ENCODE data around the gene PARP3. TPM values are rescaled to one million over a fixed set of nuclear protein-coding genes. Genes with fewer than 3 reads are reported as not detected.

Gene PARP3
- total and polyA plus RNA-seq, 9 of the 15 experiments (the other 6 are each of a cell fraction or from before 2014, with no cell fraction given): 0.46 to 6.6 (median 4.5) TPM

DNA sequence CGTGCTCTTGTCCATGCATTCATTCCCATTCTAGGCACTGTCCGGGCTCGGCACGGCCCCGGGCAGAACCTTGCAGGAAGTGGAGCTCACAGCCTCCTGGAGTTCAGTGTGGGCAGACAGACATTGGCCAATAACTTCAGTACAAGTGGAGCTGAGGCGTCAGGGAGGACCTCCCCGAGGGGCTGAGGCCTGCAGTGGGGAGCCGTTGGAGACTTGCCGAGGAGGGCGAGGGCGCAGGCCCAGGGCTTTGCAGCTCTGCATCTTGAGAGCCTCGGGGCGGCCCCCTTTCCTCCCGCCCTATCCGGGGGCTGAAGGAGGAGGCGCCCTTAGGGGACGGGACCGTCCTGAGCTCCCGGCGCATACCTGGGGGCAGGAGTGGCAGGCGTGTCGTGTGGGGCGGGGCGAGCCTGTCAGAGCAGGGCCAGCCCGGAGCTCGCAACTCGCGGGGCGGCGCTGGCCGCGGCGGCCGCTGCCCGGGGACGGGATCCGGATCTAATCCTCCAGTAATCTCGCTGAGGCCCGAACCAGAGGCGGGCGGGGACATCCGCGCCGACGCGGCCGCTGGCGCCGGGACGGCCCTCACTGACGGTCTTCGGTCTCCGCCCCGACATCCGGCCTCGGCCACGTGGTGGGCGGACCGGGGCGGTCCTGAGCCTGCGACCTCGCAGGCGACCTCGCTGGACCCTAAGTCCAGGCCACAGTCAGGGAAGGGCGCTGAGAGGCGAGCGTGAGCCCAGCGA, 40.8 kb downstream of the PARP3 start, which contains the start of gene ACY1 (continued):
- TF ChIP-seq, protein P1, sequence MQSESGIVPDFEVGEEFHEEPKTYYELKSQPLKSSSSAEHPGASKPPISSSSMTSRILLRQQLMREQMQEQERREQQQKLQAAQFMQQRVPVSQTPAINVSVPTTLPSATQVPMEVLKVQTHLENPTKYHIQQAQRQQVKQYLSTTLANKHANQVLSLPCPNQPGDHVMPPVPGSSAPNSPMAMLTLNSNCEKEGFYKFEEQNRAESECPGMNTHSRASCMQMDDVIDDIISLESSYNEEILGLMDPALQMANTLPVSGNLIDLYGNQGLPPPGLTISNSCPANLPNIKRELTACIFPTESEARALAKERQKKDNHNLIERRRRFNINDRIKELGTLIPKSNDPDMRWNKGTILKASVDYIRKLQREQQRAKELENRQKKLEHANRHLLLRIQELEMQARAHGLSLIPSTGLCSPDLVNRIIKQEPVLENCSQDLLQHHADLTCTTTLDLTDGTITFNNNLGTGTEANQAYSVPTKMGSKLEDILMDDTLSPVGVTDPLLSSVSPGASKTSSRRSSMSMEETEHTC (IDR thresholded peaks at IDR 0.05): 0 out of 2 replicates have a peak, but pooled peaks have one; percentile 32
- TF ChIP-seq, protein P2, sequence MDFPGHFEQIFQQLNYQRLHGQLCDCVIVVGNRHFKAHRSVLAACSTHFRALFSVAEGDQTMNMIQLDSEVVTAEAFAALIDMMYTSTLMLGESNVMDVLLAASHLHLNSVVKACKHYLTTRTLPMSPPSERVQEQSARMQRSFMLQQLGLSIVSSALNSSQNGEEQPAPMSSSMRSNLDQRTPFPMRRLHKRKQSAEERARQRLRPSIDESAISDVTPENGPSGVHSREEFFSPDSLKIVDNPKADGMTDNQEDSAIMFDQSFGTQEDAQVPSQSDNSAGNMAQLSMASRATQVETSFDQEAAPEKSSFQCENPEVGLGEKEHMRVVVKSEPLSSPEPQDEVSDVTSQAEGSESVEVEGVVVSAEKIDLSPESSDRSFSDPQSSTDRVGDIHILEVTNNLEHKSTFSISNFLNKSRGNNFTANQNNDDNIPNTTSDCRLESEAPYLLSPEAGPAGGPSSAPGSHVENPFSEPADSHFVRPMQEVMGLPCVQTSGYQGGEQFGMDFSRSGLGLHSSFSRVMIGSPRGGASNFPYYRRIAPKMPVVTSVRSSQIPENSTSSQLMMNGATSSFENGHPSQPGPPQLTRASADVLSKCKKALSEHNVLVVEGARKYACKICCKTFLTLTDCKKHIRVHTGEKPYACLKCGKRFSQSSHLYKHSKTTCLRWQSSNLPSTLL (IDR thresholded peaks at IDR 0.05): no peak
- TF ChIP-seq, protein P3, sequence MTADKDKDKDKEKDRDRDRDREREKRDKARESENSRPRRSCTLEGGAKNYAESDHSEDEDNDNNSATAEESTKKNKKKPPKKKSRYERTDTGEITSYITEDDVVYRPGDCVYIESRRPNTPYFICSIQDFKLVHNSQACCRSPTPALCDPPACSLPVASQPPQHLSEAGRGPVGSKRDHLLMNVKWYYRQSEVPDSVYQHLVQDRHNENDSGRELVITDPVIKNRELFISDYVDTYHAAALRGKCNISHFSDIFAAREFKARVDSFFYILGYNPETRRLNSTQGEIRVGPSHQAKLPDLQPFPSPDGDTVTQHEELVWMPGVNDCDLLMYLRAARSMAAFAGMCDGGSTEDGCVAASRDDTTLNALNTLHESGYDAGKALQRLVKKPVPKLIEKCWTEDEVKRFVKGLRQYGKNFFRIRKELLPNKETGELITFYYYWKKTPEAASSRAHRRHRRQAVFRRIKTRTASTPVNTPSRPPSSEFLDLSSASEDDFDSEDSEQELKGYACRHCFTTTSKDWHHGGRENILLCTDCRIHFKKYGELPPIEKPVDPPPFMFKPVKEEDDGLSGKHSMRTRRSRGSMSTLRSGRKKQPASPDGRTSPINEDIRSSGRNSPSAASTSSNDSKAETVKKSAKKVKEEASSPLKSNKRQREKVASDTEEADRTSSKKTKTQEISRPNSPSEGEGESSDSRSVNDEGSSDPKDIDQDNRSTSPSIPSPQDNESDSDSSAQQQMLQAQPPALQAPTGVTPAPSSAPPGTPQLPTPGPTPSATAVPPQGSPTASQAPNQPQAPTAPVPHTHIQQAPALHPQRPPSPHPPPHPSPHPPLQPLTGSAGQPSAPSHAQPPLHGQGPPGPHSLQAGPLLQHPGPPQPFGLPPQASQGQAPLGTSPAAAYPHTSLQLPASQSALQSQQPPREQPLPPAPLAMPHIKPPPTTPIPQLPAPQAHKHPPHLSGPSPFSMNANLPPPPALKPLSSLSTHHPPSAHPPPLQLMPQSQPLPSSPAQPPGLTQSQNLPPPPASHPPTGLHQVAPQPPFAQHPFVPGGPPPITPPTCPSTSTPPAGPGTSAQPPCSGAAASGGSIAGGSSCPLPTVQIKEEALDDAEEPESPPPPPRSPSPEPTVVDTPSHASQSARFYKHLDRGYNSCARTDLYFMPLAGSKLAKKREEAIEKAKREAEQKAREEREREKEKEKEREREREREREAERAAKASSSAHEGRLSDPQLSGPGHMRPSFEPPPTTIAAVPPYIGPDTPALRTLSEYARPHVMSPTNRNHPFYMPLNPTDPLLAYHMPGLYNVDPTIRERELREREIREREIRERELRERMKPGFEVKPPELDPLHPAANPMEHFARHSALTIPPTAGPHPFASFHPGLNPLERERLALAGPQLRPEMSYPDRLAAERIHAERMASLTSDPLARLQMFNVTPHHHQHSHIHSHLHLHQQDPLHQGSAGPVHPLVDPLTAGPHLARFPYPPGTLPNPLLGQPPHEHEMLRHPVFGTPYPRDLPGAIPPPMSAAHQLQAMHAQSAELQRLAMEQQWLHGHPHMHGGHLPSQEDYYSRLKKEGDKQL (CRISPR knock-in tag; IDR thresholded peaks at IDR 0.05; ENCODE audit: borderline replicate concordance): 0 out of 2 replicates have a peak, but pooled peaks have one; percentile 28
- TF ChIP-seq, protein P4, sequence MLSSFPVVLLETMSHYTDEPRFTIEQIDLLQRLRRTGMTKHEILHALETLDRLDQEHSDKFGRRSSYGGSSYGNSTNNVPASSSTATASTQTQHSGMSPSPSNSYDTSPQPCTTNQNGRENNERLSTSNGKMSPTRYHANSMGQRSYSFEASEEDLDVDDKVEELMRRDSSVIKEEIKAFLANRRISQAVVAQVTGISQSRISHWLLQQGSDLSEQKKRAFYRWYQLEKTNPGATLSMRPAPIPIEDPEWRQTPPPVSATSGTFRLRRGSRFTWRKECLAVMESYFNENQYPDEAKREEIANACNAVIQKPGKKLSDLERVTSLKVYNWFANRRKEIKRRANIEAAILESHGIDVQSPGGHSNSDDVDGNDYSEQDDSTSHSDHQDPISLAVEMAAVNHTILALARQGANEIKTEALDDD (IDR thresholded peaks at IDR 0.05): no peak
